ENCODE measurements around the gene CUX1. TPM values are rescaled to one million over a fixed set of nuclear protein-coding genes. Genes with fewer than 3 reads are reported as not detected.

CUX1 gene
- total and polyA plus RNA-seq, 2 donors (not counting 1 experiment from before 2014, with no cell fraction given) = 22.7 to 38.1 TPM

- Histone ChIP-seq H3K4me2 (ENCODE audit: extremely low read depth, insufficient read depth, low read length) (no peak overlapping the region), H3K27me3 (ENCODE audit: control insufficient read depth, insufficient read depth, low read length) (no peaks in the 10 kb centered on the region), H3K9me3 (ENCODE audit: control insufficient read depth, insufficient read depth, low read depth, low read length) (no peaks in the 10 kb centered on the region), H3K4me3 (replicated peaks in 1 of 4; ENCODE audit: control extremely low read depth in 1 of 4, insufficient read depth in 1 of 4, low read depth in 3 of 4, low read length in 4 of 4) (no peak overlapping the region), H3K79me2 (ENCODE audit: control insufficient read depth, insufficient read depth, low read length) (no peaks in the 10 kb centered on the region), H4K20me1 (ENCODE audit: control insufficient read depth, extremely low read depth, insufficient read depth, low read length) (no peaks in the 10 kb centered on the region), H2AFZ (ENCODE audit: low read length) (no peak overlapping the region), H3K36me3 (ENCODE audit: control insufficient read depth, insufficient read depth, low read length) (no peaks in the 10 kb centered on the region), H3K9ac (ENCODE audit: insufficient read depth, low read length) (no peak overlapping the region), H3K27ac (ENCODE audit: insufficient read depth, low read length) (no peak overlapping the region), H3K4me1 (ENCODE audit: control insufficient read depth, extremely low read depth, insufficient read depth, low read length) (no peaks in the 10 kb centered on the region)
- DNase-seq (ENCODE audit: low read depth in 2 of 2) = peak; percentile 63 to 73
- no peak for TF ChIP-seq EZH2 (IDR thresholded peaks at IDR 0.05; ENCODE audit: low read length, missing control alignments)
- no peak for TF ChIP-seq CTCF (conservative IDR thresholded peaks at IDR 0.05 in 1 of 2, IDR thresholded peaks at IDR 0.05 in 1 of 2; ENCODE audit: low read depth in 1 of 2, low read length in 2 of 2)
Observed at GRCh38 chr7:102147008-102147407, 329.6 kb downstream of the CUX1 start.

- DNase-seq (ENCODE audit: low read depth in 2 of 2) = no peak
- H2AFZ ChIP-seq (ENCODE audit: low read length) = no peak overlapping the region
- no peak overlapping the region for H3K4me2 ChIP-seq (ENCODE audit: extremely low read depth, insufficient read depth, low read length)
- H3K4me3 ChIP-seq (replicated peaks in 1 of 4; ENCODE audit: control extremely low read depth in 1 of 4, insufficient read depth in 1 of 4, low read depth in 3 of 4, low read length in 4 of 4) = no peak overlapping the region
- H4K20me1 ChIP-seq (ENCODE audit: control insufficient read depth, extremely low read depth, insufficient read depth, low read length) = no peaks in the 10 kb centered on the region
- no peaks in the 10 kb centered on the region for H3K36me3 ChIP-seq (ENCODE audit: control insufficient read depth, insufficient read depth, low read length)
- H3K9me3 ChIP-seq (ENCODE audit: control insufficient read depth, insufficient read depth, low read depth, low read length) = no peaks in the 10 kb centered on the region
- no peaks in the 10 kb centered on the region for H3K4me1 ChIP-seq (ENCODE audit: control insufficient read depth, extremely low read depth, insufficient read depth, low read length)
- no peaks in the 10 kb centered on the region for H3K79me2 ChIP-seq (ENCODE audit: control insufficient read depth, insufficient read depth, low read length)
- H3K9ac ChIP-seq (ENCODE audit: insufficient read depth, low read length) = no peak overlapping the region
- H3K27me3 ChIP-seq (ENCODE audit: control insufficient read depth, insufficient read depth, low read length) = no peaks in the 10 kb centered on the region
- no peak overlapping the region for H3K27ac ChIP-seq (ENCODE audit: insufficient read depth, low read length)
- TF ChIP-seq CTCF (conservative IDR thresholded peaks at IDR 0.05 in 1 of 2, IDR thresholded peaks at IDR 0.05 in 1 of 2; ENCODE audit: low read depth in 1 of 2, low read length in 2 of 2) (no peak), EZH2 (IDR thresholded peaks at IDR 0.05; ENCODE audit: low read length, missing control alignments) (no peak)
Observed at GRCh38 chr7:102148799-102149198, 331.4 kb downstream of the CUX1 start.

GRCh38 chr7:102149416-102149815 is 332.0 kb downstream of the CUX1 start:
- no peak overlapping the region for H3K4me3 ChIP-seq (replicated peaks in 1 of 4; ENCODE audit: control extremely low read depth in 1 of 4, insufficient read depth in 1 of 4, low read depth in 3 of 4, low read length in 4 of 4)
- no peaks in the 10 kb centered on the region for H3K36me3 ChIP-seq (ENCODE audit: control insufficient read depth, insufficient read depth, low read length)
- TF ChIP-seq EZH2 (IDR thresholded peaks at IDR 0.05; ENCODE audit: low read length, missing control alignments) = no peak
- TF ChIP-seq CTCF (conservative IDR thresholded peaks at IDR 0.05 in 1 of 2, IDR thresholded peaks at IDR 0.05 in 1 of 2; ENCODE audit: low read depth in 1 of 2, low read length in 2 of 2) = no peak

More at GRCh38 chr7:102149416-102149815, 332.0 kb downstream of the CUX1 start:
- Histone ChIP-seq H3K4me2 (ENCODE audit: extremely low read depth, insufficient read depth, low read length) (no peak overlapping the region), H3K4me1 (ENCODE audit: control insufficient read depth, extremely low read depth, insufficient read depth, low read length) (no peaks in the 10 kb centered on the region), H3K9me3 (ENCODE audit: control insufficient read depth, insufficient read depth, low read depth, low read length) (no peaks in the 10 kb centered on the region), H3K79me2 (ENCODE audit: control insufficient read depth, insufficient read depth, low read length) (no peaks in the 10 kb centered on the region), H4K20me1 (ENCODE audit: control insufficient read depth, extremely low read depth, insufficient read depth, low read length) (no peaks in the 10 kb centered on the region), H2AFZ (ENCODE audit: low read length) (no peak overlapping the region), H3K27ac (ENCODE audit: insufficient read depth, low read length) (no peak overlapping the region), H3K9ac (ENCODE audit: insufficient read depth, low read length) (no peak overlapping the region), H3K27me3 (ENCODE audit: control insufficient read depth, insufficient read depth, low read length) (no peaks in the 10 kb centered on the region)
- no peak for DNase-seq (ENCODE audit: low read depth in 2 of 2)

All from fibroblast of lung (primary cell).